Measurements from ENCODE around the gene EVX2.

DNA sequence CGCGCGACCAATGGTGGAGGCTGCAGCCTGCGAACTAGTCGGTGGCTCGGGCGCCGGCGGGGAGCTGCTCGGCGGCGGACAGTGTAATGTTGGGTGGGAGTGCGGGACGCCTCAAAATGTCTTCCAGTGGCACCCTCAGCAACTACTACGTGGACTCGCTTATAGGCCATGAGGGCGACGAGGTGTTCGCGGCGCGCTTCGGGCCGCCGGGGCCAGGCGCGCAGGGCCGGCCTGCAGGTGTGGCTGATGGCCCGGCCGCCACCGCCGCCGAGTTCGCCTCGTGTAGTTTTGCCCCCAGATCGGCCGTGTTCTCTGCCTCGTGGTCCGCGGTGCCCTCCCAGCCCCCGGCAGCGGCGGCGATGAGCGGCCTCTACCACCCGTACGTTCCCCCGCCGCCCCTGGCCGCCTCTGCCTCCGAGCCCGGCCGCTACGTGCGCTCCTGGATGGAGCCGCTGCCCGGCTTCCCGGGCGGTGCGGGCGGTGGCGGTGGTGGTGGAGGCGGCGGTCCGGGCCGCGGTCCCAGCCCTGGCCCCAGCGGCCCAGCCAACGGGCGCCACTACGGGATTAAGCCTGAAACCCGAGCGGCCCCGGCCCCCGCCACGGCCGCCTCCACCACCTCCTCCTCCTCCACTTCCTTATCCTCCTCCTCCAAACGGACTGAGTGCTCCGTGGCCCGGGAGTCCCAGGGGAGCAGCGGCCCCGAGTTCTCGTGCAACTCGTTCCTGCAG is 39.1 kb upstream of the EVX2 start, which contains the start of gene HOXD9:
- TF ChIP-seq, protein P1, sequence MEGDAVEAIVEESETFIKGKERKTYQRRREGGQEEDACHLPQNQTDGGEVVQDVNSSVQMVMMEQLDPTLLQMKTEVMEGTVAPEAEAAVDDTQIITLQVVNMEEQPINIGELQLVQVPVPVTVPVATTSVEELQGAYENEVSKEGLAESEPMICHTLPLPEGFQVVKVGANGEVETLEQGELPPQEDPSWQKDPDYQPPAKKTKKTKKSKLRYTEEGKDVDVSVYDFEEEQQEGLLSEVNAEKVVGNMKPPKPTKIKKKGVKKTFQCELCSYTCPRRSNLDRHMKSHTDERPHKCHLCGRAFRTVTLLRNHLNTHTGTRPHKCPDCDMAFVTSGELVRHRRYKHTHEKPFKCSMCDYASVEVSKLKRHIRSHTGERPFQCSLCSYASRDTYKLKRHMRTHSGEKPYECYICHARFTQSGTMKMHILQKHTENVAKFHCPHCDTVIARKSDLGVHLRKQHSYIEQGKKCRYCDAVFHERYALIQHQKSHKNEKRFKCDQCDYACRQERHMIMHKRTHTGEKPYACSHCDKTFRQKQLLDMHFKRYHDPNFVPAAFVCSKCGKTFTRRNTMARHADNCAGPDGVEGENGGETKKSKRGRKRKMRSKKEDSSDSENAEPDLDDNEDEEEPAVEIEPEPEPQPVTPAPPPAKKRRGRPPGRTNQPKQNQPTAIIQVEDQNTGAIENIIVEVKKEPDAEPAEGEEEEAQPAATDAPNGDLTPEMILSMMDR (IDR thresholded peaks at IDR 0.05; ENCODE audit: low read length), result no peak
- no peak for TF ChIP-seq EZH2 (IDR thresholded peaks at IDR 0.05; ENCODE audit: borderline replicate concordance, low read length)

All from OCI-LY1 (cell line).